Measurements from ENCODE around the gene PTTG1IP.

Gene PTTG1IP

DNA sequence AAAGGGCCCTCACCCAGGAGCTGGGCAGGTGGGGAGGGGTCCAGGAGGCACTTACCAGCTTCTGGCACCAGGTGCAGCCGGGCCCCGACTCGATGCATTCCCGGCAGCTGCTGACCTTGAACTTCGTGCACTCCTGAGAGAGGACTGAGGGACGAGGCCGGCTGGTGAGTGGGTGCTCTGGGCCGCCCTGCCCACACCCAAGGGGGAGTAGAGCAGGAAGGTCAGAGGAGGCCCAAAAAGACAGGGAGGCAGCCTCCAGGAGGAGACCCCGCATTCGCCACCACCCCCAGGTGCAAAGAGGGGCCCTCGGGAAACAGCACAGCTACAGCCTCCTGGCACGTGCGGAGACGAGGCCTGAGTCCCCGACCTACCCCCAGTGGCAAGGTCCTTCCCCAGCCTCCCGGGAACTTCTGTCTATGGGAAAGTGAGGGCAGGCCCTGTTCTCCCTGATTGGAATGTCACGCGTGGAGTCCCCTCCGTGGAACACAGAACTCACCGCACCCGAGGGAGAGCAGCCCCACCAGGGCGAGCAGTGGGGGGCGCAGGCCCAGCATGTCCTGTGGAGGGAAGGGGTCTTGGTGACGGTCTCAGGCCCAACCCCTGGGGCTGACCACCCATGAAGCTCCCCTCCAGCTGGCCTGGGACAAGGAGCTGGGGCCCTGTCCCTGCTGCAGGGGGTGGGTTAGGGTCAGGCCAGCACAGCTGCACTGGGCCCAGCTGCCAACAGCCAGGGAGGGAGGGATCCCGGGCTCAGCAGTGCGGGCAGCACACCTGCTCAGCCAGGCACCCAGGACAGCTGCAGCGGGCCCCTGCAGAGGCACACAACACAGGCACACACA is 37.0 kb upstream of the PTTG1IP start:
- DNase-seq, result no peak

GRCh38 chr21:44909719-44910118 is 36.2 kb upstream of the PTTG1IP start:
- no peak for DNase-seq

GRCh38 chr21:44908908-44909307 is 35.4 kb upstream of the PTTG1IP start:
- DNase-seq, result no peak

DNA sequence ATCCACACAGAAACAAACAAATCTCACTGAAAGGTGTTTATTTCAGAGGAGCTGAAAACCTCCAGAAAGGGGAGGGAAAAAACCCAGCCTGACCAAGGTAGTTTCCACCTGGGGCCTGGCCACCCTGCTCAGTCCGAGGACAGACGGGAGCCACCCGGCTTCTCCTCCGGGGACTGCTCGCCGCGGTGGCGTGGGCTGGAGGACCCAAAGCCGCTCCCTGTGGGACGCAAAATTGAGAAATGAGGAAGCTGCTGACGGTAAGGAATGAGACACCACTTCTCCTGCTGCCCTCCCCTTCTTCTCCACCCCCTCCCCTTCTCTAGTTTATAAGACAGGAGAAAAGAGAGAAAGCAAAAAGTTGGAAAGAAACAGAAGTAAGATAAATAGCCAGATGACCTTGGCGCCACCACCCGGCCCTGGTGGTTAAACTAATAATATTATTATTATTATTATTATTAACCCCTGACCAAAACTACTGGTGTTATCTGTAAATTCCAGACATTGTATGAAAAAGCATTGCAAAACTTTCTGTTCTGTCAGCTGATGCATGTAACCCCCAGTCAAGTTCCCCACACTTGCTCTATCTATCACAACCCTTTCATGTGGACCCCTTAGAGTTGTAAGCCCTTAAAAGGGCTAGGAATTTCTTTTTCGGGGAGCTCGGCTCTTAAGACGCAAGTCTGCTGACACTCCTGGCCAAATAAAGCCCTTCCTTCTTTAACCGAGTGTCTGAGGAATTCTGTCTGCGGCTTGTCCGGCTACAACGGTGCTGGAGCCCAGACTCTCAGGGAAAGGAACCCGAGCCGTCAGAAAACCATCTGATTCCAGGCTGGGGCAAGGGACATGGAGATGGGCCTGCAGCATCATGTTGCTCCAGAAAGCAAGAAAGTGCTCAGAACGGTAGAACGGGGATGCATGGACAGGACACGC is 34.7 kb upstream of the PTTG1IP start:
- DNase-seq, result no peak

GRCh38 chr21:44907225-44907965 is 33.9 kb upstream of the PTTG1IP start:
- no peak for DNase-seq

GRCh38 chr21:44905728-44906090 is 32.2 kb upstream of the PTTG1IP start:
- DNase-seq, result no peak

- DNase-seq, result no peak
Measured at GRCh38 chr21:44905016-44905727, 31.7 kb upstream of the PTTG1IP start.

GRCh38 chr21:44904141-44904923 is 30.8 kb upstream of the PTTG1IP start:
- no peak for DNase-seq

DNA sequence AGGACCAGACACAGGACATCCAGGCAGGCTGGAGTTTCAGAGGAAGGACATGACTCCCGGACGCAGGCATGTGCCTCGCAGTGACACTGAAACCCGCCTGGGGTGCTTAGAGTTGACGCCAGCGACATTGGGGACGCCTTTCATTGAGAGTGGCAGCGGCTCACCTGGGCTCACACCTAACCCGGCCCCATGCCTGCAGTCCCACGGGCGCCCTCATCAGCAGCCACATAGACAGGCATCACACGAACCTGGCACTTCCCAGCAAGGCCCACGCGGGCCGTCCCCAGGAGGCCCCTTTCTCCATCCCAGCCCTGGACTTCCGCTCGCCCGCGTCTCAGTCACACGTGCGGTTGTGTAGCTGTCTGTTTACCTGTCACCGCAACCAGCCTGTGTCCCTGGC is 30.2 kb upstream of the PTTG1IP start:
- DNase-seq, result no peak

DNA sequence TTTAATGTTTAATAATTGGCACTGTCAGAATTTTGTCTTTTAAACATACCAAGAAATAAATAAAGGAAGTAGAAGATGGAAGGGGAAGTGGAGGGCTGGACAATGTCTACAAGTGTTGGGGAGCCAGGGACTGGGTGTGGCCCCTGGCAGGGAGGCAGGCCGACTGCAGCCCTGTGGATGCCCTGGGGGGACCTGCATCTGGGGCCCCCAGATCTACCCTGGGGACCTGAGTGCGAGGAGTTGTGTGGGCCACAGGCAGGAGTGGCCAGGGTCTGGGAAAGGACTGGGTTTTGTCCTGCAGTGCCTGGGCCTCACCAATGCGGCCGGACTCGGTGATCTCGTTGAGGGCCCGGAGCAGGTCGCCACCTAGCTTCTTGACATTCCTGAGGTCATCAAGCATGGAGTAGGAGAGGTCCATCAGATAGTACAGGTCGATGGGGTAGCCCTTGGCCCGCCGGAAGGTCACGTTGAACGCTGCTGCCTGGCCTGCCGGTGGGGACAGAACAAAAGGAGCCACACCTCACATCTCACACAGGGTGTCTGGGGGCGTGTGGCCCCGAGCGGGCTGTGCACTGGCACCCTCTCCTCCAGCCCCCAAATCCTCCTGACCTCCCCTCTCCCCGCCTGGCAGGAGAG is 29.7 kb upstream of the PTTG1IP start:
- no peak for DNase-seq

- no peak for DNase-seq
Measured at GRCh38 chr21:44902268-44903049, 29.0 kb upstream of the PTTG1IP start.

DNA sequence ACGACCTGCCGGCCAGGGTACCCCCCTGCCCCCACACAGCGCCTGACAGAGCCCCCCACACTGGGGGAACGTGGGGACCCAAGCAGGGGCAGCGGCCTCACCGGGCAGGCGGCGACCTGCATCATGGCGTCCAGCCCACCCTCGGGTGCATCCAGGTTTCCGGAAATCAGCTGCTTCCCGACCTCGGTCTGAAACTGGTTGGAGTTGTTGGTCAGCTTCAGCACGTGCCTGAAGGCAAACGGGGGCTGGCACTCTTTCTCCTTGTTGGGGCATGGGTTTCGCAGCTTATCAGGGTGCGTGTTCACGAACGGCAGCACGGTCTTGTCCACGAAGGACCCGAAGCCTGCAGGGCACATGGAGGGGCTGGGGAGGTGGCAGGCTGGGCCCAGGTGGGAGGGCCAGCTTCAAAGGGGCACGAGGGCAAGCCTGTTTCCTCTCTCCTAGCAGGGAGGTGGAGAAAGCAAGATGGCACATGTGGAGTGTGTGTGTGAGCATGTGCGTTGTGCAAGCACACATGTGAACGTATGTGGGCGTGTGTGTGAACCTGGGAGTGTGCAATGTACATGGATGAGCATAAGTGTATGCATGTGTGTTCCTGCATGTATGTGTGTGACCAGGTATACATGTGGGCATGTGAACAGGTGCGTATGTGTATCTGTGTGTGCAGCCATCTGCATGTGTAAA is 28.0 kb upstream of the PTTG1IP start:
- no peak for DNase-seq

DNA sequence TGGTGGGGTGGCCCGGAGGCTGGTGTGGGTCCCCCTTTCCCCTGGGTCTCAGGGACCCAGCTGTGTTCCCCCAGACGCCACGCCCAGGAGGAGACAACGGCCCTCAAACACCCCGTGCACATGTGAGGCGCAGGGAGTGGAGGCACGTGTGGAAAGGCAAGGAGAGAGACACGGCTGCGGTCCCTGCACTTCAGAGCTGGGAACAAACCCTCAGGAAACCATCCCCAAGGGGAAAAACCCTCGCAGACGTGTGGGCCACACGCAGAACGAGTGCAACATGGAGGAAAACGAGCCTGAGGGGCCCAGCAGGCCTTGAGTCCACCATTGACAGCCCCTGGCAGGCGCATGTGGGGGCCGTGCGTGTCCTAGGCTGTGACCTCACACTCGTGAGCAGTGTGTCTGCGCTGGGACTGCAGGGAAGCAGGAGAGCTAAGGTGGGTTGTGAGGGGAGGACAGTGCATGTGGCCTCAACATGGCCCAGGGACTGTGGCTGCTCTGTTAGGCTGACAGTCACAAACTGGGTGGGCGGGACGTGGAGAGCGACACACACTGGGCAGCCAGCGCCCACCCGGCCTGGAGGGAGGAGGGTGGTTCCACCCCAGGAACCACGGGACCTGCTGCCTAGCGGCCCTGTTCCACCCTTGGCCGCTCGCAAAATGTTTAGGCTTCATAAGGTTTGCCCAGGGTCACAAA is 27.2 kb upstream of the PTTG1IP start:
- no peak for DNase-seq

GRCh38 chr21:44899768-44900558 is 26.5 kb upstream of the PTTG1IP start:
- no peak for DNase-seq

DNA sequence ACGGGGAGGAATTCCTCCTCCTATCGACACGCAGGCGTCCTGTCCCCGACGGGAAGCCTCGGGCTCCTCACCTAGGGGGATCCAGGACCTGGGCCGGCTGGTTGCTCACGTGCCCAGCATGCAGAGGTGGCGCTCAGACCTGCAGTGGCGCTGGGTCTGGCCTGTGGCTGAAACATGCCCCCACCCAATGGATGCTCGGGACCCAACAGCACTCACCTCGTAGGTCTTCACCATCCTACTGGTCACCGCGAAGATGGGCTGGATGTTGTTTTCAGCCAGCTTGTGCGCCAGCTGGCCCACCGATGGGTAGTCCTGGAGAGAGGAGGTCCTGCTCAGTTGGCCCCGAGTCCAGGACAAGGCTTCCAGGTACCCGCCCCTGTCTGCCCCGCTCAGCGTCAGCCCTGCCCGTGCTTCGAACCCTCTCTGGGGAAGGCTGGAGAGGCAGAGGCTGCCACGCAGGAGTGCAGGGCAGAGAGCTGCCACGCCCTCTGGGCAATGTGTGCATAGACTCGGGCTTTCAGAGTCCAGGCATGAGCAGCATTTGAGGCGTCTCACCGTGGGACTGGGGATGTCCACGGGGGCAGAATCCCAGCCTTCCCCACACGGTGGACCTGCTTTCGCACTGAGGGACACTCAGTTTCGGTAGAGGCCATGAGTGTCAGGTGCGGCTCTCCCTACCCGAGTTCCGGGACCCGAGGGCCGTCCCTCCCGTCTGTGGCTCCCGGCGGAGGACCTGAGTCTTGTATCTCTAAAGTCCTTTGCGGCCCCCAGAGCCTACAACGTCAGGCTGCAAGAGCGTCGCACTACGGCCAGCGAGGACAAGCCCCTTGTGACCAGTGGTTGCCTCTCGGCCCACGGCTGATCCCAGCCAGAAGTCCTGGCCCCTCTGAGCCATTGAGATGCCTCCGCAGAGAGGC is 25.6 kb upstream of the PTTG1IP start:
- DNase-seq, result no peak

DNA sequence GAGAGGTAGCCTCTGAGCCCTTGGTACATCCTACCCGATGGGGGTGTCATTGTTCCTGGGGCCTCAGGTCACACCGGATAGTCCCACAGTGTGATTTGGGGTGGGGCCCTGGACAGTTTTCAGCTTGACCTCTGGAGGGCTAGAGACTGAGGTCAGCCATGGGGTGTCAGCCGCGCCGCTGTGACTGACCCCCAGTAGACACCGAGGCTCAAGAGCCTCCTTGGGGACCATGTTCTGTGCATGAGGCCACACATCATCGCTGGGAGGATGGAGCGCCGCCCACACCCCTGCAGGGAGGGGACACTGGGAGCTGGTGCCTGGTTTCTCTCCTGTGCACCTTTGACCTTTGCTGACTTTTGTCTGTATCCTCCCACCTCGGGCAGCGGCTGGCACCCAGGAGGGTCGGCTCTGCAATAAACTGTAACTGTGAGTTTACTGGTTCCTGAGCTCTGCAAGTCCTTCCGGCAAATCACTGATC is 24.6 kb upstream of the PTTG1IP start:
- no peak for DNase-seq

All from nucleus accumbens (tissue), 56 donors.